K562 (cell line): ENCODE results near the gene SNX9. TPM values are rescaled to one million over a fixed set of nuclear protein-coding genes. Genes with fewer than 3 reads are reported as not detected.

Source experiments
- ARID1B ChIP-seq: fragments of 450-650 bp; IDR thresholded peaks from 2 replicates; pipeline ENCODE4 v1.6.1; 2016; ENCODE audit warnings: antibody characterized with exemption, mild to moderate bottlenecking, inconsistent platforms
- CBX1 ChIP-seq: sonication (generic); IDR thresholded peaks from 2 replicates; pipeline ENCODE4 v1.6.1; 2016; ENCODE audit warnings: antibody characterized with exemption, low read depth, mild to moderate bottlenecking
- CBX8 ChIP-seq: fragments of 200-600 bp; sonication (generic); IDR thresholded peaks from 2 replicates; pipeline ENCODE4 v1.6.1; 2012; ENCODE audit warnings: borderline replicate concordance, mixed run types, low read depth, mild to moderate bottlenecking, moderate library complexity, mixed read lengths, low read length, control low read depth, inconsistent platforms; ENCODE audit not compliant: poor library complexity, severe bottlenecking; ENCODE audit errors: extremely low read depth
- DACH1 ChIP-seq: fragments of 450-650 bp; IDR thresholded peaks from 2 replicates; pipeline ENCODE4 v1.6.1; 2018; ENCODE audit not compliant: partially characterized antibody
- EP300 ChIP-seq: IDR thresholded peaks from 2 replicates; pipeline ENCODE4 v1.6.1; 2012; ENCODE audit warnings: low read length, improper control_type of control experiment
- EP400 ChIP-seq: fragments of 450-650 bp; IDR thresholded peaks from 2 replicates; pipeline ENCODE4 v1.6.1; 2017; ENCODE audit warnings: antibody characterized with exemption, mild to moderate bottlenecking, moderate library complexity
- GATA2 ChIP-seq: sonication (generic); formaldehyde crosslinking; IDR thresholded peaks from 2 replicates; pipeline ENCODE4 v1.4.0; 2020; ENCODE audit warnings: mild to moderate bottlenecking, missing genetic modification reagents
- GTF2A2 ChIP-seq: IDR thresholded peaks from 2 replicates; pipeline ENCODE4 v1.6.1; 2016; ENCODE audit warnings: mild to moderate bottlenecking, missing genetic modification characterization, missing compliant biosample characterization
- HIVEP1 ChIP-seq: fragments of 250-450 bp; sonication (Bioruptor Pico); IDR thresholded peaks from 2 replicates; pipeline ENCODE4 v1.4.0; 2020; ENCODE audit warnings: mild to moderate bottlenecking
- HLTF ChIP-seq: fragments of 450-650 bp; IDR thresholded peaks from 2 replicates; pipeline ENCODE4 v1.6.1; 2016
- HOXB6 ChIP-seq: fragments of 250-450 bp; sonication (Bioruptor Pico); IDR thresholded peaks from 2 replicates; pipeline ENCODE4 v1.5.1; 2022; ENCODE audit warnings: mild to moderate bottlenecking, borderline replicate concordance
- MEF2A ChIP-seq: IDR thresholded peaks from 2 replicates; pipeline ENCODE4 v1.6.1; 2011; ENCODE audit warnings: low read depth, mild to moderate bottlenecking, low read length, moderate library complexity; ENCODE audit not compliant: control insufficient read depth
- NCOR1 ChIP-seq: fragments of 450-650 bp; IDR thresholded peaks from 2 replicates; pipeline ENCODE4 v1.6.1; 2016; ENCODE audit warnings: mild to moderate bottlenecking, moderate library complexity
- NRF1 ChIP-seq, 2 experiments: fragments of 450-650 bp; IDR thresholded peaks in 1 of 2; conservative IDR thresholded peaks in 1 of 2; 2 replicates each; pipeline ENCODE4 v1.6.1; 2014; ENCODE audit warnings: mild to moderate bottlenecking in 2 of 2
- PHB ChIP-seq: fragments of 250-450 bp; sonication (Bioruptor Pico); IDR thresholded peaks from 2 replicates; pipeline ENCODE4 v1.5.0; 2021
- POLR3A ChIP-seq: IDR thresholded peaks from 2 replicates; pipeline ENCODE4 v1.6.1; 2011; ENCODE audit warnings: borderline replicate concordance, mild to moderate bottlenecking, moderate library complexity; ENCODE audit not compliant: insufficient read length, insufficient read depth; ENCODE audit errors: extremely low read depth
- RHOXF2B ChIP-seq: fragments of 250-450 bp; sonication (Bioruptor Pico); conservative IDR thresholded peaks from 2 replicates; pipeline ENCODE4 v1.5.1; 2021
- ZNF239 ChIP-seq: fragments of 250-450 bp; sonication (Bioruptor Pico); IDR thresholded peaks from 2 replicates; pipeline ENCODE4 v1.4.0; 2020; ENCODE audit warnings: mild to moderate bottlenecking
- ZNF316 ChIP-seq: fragments of 450-650 bp; IDR thresholded peaks from 2 replicates; pipeline ENCODE4 v1.6.1; 2016
- polyA plus RNA-seq, 8 experiments: library from polyadenylated mRNA; depleted of rRNA in 4 of 8; stranded (reverse) in 5 of 8; unstranded in 3 of 8; fragments of >200 nt; fragmentation: Nextera tagmentation in 2 of 8; fragmentation: Illumina TruSeq in 1 of 8; extraction: Ambion mirVana in 2 of 8; extraction: Trizol in 1 of 8; gene quantifications; 2 replicates each; pipeline versions ENCODE4 v1.2.1 to v1.2.3, GENCODE V29; 2011 to 2014; ENCODE audit warnings: inconsistent platforms in 1 of 8, missing spikeins in 1 of 8
- total RNA-seq, 7 experiments: library from RNA; depleted of rRNA in 6 of 7; stranded (reverse); fragments of >200 nt in 6 of 7; fragmentation: Illumina TruSeq in 2 of 7; extraction: Trizol in 2 of 7; gene quantifications; 2 replicates each; pipeline versions ENCODE4 v1.2.1 to v1.2.3, GENCODE V29; 2011 to 2021; ENCODE audit warnings: low replicate concordance in 1 of 7
- TF ChIP-seq, protein P1 (sequence below): fragments of 450-650 bp; conservative IDR thresholded peaks from 2 replicates; pipeline ENCODE4 v1.6.1; 2016; ENCODE audit warnings: missing genetic modification characterization, low read depth, mild to moderate bottlenecking, missing compliant biosample characterization, moderate library complexity
- TF ChIP-seq, protein P2 (sequence below): fragments of 250-450 bp; sonication (Bioruptor Pico); IDR thresholded peaks from 2 replicates; pipeline ENCODE4 v1.8.0; 2022; ENCODE audit warnings: moderate library complexity, mild to moderate bottlenecking, inconsistent platforms
- TF ChIP-seq, protein P3 (sequence below): sonication (generic); formaldehyde crosslinking; IDR thresholded peaks from 2 replicates; pipeline ENCODE4 v1.8.1; 2023; ENCODE audit warnings: missing genetic modification reagents, mild to moderate bottlenecking, borderline replicate concordance

SNX9 gene
- total and polyA plus RNA-seq, 9 of the 15 experiments (the other 6 are each of a cell fraction or from before 2014, with no cell fraction given): 6.0 to 81.7 (median 57.1) TPM

DNA sequence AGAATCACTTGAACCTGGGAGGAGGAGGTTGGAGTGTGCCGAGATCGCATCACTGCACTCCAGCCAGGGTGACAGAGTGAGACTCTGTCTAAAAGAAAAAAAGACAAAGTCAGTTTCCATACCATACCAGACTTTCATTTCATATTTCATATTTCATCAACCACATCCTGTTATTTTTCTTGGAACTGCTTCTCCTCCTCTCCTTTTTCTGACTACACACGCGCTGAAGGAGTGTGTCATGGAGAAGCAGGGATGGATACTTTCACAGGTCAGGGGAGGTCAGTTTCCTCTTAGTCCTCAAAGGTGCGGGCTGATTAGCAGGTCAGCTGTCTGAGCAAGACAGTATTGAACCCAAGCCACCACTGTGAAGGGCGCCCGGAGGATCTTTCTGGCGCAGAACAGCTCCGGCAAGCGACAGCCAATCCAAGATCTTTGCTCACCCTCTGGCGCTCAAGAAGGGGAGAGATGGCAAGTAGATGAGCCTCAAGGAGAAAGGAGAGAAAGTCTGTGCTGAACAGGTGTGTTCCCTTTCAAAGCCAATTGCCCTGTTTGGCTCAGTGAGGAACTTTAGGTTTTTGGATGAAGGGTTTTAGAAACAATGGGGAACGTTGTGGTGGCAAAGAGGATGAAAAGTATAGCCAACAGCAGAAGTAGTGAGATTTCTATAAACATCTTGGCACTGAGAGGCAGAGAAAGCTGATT, 139.7 kb downstream of the SNX9 start (continued):
- no peak for TF ChIP-seq HIVEP1 (CRISPR knock-in tag)
- peak; percentile 72 for TF ChIP-seq ARID1B
- TF ChIP-seq GATA2 (CRISPR knock-in tag): 0 out of 2 replicates have a peak, but pooled peaks have one; percentile 9
- no peak for TF ChIP-seq GTF2A2 (tag)
- no peak for TF ChIP-seq HOXB6 (CRISPR knock-in tag)
- TF ChIP-seq RHOXF2B (CRISPR knock-in tag): no peak
- TF ChIP-seq MEF2A: no peak
- no peak for TF ChIP-seq CBX1
- no peak for TF ChIP-seq POLR3A
- no peak for TF ChIP-seq ZNF239 (CRISPR knock-in tag)
- TF ChIP-seq PHB (CRISPR knock-in tag): no peak
- TF ChIP-seq ZNF316: no peak
- TF ChIP-seq, protein P1, sequence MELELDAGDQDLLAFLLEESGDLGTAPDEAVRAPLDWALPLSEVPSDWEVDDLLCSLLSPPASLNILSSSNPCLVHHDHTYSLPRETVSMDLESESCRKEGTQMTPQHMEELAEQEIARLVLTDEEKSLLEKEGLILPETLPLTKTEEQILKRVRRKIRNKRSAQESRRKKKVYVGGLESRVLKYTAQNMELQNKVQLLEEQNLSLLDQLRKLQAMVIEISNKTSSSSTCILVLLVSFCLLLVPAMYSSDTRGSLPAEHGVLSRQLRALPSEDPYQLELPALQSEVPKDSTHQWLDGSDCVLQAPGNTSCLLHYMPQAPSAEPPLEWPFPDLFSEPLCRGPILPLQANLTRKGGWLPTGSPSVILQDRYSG (tag): no peak
- TF ChIP-seq NCOR1: peak; percentile 30; the same call in 1 of the 2 replicates
- TF ChIP-seq EP300: peak; percentile 69
- no peak; the same call in 1 of the 2 replicates for TF ChIP-seq EP400
- TF ChIP-seq HLTF: no peak
- TF ChIP-seq, protein P2, sequence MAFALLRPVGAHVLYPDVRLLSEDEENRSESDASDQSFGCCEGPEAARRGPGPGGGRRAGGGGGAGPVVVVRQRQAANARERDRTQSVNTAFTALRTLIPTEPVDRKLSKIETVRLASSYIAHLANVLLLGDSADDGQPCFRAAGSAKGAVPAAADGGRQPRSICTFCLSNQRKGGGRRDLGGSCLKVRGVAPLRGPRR (CRISPR knock-in tag): no peak
- TF ChIP-seq CBX8: no peak
- TF ChIP-seq DACH1: no peak
- TF ChIP-seq NRF1 (conservative IDR thresholded peaks at IDR 0.05 in 1 of 2, IDR thresholded peaks at IDR 0.05 in 1 of 2): peak; percentile 46 to 54
- TF ChIP-seq, protein P3, sequence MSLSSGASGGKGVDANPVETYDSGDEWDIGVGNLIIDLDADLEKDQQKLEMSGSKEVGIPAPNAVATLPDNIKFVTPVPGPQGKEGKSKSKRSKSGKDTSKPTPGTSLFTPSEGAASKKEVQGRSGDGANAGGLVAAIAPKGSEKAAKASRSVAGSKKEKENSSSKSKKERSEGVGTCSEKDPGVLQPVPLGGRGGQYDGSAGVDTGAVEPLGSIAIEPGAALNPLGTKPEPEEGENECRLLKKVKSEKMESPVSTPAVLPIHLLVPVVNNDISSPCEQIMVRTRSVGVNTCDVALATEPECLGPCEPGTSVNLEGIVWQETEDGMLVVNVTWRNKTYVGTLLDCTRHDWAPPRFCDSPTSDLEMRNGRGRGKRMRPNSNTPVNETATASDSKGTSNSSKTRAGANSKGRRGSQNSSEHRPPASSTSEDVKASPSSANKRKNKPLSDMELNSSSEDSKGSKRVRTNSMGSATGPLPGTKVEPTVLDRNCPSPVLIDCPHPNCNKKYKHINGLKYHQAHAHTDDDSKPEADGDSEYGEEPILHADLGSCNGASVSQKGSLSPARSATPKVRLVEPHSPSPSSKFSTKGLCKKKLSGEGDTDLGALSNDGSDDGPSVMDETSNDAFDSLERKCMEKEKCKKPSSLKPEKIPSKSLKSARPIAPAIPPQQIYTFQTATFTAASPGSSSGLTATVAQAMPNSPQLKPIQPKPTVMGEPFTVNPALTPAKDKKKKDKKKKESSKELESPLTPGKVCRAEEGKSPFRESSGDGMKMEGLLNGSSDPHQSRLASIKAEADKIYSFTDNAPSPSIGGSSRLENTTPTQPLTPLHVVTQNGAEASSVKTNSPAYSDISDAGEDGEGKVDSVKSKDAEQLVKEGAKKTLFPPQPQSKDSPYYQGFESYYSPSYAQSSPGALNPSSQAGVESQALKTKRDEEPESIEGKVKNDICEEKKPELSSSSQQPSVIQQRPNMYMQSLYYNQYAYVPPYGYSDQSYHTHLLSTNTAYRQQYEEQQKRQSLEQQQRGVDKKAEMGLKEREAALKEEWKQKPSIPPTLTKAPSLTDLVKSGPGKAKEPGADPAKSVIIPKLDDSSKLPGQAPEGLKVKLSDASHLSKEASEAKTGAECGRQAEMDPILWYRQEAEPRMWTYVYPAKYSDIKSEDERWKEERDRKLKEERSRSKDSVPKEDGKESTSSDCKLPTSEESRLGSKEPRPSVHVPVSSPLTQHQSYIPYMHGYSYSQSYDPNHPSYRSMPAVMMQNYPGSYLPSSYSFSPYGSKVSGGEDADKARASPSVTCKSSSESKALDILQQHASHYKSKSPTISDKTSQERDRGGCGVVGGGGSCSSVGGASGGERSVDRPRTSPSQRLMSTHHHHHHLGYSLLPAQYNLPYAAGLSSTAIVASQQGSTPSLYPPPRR (CRISPR knock-in tag): no peak
